ENCODE measurements around the gene WAPL. TPM values are rescaled to one million over a fixed set of nuclear protein-coding genes. Genes with fewer than 3 reads are reported as not detected.
A peak's percentile ranks its signal among the peaks of the same experiment; 100 is the strongest.

WAPL gene, protein sequence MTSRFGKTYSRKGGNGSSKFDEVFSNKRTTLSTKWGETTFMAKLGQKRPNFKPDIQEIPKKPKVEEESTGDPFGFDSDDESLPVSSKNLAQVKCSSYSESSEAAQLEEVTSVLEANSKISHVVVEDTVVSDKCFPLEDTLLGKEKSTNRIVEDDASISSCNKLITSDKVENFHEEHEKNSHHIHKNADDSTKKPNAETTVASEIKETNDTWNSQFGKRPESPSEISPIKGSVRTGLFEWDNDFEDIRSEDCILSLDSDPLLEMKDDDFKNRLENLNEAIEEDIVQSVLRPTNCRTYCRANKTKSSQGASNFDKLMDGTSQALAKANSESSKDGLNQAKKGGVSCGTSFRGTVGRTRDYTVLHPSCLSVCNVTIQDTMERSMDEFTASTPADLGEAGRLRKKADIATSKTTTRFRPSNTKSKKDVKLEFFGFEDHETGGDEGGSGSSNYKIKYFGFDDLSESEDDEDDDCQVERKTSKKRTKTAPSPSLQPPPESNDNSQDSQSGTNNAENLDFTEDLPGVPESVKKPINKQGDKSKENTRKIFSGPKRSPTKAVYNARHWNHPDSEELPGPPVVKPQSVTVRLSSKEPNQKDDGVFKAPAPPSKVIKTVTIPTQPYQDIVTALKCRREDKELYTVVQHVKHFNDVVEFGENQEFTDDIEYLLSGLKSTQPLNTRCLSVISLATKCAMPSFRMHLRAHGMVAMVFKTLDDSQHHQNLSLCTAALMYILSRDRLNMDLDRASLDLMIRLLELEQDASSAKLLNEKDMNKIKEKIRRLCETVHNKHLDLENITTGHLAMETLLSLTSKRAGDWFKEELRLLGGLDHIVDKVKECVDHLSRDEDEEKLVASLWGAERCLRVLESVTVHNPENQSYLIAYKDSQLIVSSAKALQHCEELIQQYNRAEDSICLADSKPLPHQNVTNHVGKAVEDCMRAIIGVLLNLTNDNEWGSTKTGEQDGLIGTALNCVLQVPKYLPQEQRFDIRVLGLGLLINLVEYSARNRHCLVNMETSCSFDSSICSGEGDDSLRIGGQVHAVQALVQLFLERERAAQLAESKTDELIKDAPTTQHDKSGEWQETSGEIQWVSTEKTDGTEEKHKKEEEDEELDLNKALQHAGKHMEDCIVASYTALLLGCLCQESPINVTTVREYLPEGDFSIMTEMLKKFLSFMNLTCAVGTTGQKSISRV (N-terminal part only)
- 42.8 and 42.9 TPM in 2 replicates for total RNA-seq
- 51.6 TPM for total RNA-seq (2013)
- polyA plus RNA-seq = 8.3 and 15.4 TPM in 2 replicates
- 18.7 and 23.2 TPM in 2 replicates for polyA minus RNA-seq

DNA sequence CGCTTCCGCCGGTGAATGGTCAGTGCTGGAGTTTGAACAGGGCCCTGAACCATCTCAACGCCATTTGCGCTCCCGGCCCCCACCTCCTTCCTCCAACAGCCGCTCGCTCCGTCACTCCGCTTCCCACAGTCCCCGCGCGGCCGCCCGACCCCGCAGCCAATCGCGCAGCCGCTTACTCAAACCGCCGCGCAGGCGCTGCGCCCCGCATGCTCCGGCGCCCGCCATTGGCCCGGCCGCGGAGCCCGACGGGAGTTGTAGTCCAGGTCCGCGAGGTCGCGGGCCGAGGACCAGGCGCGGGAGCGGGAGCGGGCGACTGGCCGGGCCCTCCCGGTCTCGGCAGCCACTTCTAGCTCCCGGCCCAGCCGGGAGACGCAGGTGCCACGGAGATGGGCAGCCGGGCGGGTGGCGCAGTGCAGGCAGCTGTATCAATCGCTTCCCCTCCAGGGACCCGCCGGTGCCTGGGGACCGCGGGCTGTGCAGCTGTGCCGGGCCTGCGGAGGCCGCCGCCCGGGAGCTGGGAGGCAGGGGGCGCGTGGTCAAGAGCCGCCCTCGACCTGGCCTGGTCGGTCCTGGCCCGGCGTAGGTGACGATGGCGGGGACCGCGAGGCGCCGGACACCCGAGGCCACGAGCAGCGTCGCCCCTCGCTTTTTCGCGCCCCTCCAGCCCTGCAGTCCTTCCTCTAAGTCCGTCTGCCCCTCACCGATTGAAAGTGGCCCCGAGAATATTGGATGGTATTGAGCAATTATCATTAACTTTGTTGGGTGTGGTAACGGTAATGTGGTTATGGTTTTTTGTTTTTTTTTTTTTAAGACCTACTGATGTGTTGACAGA lies at the start of gene WAPL:
Gene WAPL (minus strand): TSS at position 115 of the 832 bp plus-strand sequence. CDS start 3,723 bp downstream, outside the sequence.
- CTCF ChIA-PET = interaction anchor here (0.7 to 2.2 kb wide), 5 partner anchors 14 to 122 kb away, joined by 3 to 9 read pairs (median 4); no protein-coding TSS in a partner anchor
- H3K4me1 ChIP-seq (ENCODE audit: control insufficient read depth in 2 of 2, insufficient read depth in 2 of 2, low read length in 2 of 2) = peaks cover 23 to 32% of the 10 kb centered on the region in 2 donors
- H2AFZ ChIP-seq (ENCODE audit: insufficient read depth, low read depth, low read length, poor library complexity, severe bottlenecking) = peak within 1 kb of the TSS; percentile 90
- H4K20me1 ChIP-seq (ENCODE audit: control insufficient read depth, insufficient read depth, low read length, poor library complexity, severe bottlenecking) = peaks cover 40% of the 10 kb centered on the region
- H3K27ac Mint-ChIP-seq = peak within 1 kb of the TSS; percentile 92
- TF ChIP-seq, protein P1, sequence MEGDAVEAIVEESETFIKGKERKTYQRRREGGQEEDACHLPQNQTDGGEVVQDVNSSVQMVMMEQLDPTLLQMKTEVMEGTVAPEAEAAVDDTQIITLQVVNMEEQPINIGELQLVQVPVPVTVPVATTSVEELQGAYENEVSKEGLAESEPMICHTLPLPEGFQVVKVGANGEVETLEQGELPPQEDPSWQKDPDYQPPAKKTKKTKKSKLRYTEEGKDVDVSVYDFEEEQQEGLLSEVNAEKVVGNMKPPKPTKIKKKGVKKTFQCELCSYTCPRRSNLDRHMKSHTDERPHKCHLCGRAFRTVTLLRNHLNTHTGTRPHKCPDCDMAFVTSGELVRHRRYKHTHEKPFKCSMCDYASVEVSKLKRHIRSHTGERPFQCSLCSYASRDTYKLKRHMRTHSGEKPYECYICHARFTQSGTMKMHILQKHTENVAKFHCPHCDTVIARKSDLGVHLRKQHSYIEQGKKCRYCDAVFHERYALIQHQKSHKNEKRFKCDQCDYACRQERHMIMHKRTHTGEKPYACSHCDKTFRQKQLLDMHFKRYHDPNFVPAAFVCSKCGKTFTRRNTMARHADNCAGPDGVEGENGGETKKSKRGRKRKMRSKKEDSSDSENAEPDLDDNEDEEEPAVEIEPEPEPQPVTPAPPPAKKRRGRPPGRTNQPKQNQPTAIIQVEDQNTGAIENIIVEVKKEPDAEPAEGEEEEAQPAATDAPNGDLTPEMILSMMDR (IDR thresholded peaks at IDR 0.05) = no peak
- no peak for TF ChIP-seq EZH2 (IDR thresholded peaks at IDR 0.05; ENCODE audit: borderline replicate concordance, insufficient read depth, low read depth, low read length, poor library complexity, severe bottlenecking)
- peaks cover 35% of the 10 kb centered on the region for H3K4me1 Mint-ChIP-seq
- H3K9me3 Mint-ChIP-seq (ENCODE audit: insufficient read depth) = no peaks in the 10 kb centered on the region
- H3K4me3 Mint-ChIP-seq = peak within 1 kb of the TSS; percentile 91
- H3K4me2 ChIP-seq (replicated peaks; ENCODE audit: low read depth, low read length, poor library complexity, severe bottlenecking) = peak within 1 kb of the TSS; percentile 85
- intact Hi-C loops (cut with micrococcal nuclease) = loop anchor here (1.0 to 5.0 kb wide), 8 partner anchors 14 to 573 kb away; partner anchors contain the start of genes BMPR1A, GLUD1 and SHLD2
- H3K9me3 ChIP-seq (ENCODE audit: control extremely low read depth in 1 of 3, control insufficient read depth in 2 of 3, insufficient read depth in 1 of 3, low read length in 2 of 3) = no peaks in the 10 kb centered on the region
- ATAC-seq (ENCODE audit: low read depth) (peak; percentile 91), DNase-seq (peak; percentile 96)
- POLR2A ChIA-PET = interaction anchor here (0.6 to 1.7 kb wide), 4 partner anchors 14 to 1297 kb away, joined by 3 to 8 read pairs (median 6); no protein-coding TSS in a partner anchor
- peak within 1 kb of the TSS; percentile 93 for H3K9ac ChIP-seq (ENCODE audit: low read length)
- WGBS (ENCODE audit: insufficient coverage) = under 1% methylated on average over 78 of the region's 87 CpGs
- H3K79me2 ChIP-seq (ENCODE audit: control insufficient read depth, insufficient read depth, low read length) = peaks cover 46% of the 10 kb centered on the region
- peaks cover 0 to 14% of the 10 kb centered on the region in 2 experiments for H3K36me3 ChIP-seq (replicated peaks in 1 of 2; ENCODE audit: control extremely low read depth in 1 of 2, control insufficient read depth in 1 of 2, extremely low read depth in 1 of 2, insufficient read depth in 2 of 2, low read length in 1 of 2)
- peak within 1 kb of the TSS; percentile 42 to 85 for H3K27ac ChIP-seq (ENCODE audit: low read length in 2 of 2)
- peak within 1 kb of the TSS; percentile 60 to 89 (median 80) for H3K4me3 ChIP-seq (ENCODE audit: control extremely low read depth in 1 of 5, extremely low read depth in 1 of 5, insufficient read depth in 1 of 5, low read depth in 2 of 5, low read length in 4 of 5)
- peaks cover 0 to 1% (median 0%) of the 10 kb centered on the region in 4 experiments for H3K27me3 ChIP-seq (replicated peaks in 1 of 4; ENCODE audit: control extremely low read depth in 1 of 4, control insufficient read depth in 3 of 4, insufficient read depth in 4 of 4, low read length in 3 of 4)
- H3K27me3 Mint-ChIP-seq = peaks cover 5% of the 10 kb centered on the region
